Erythroblast (primary cell): Measurements from ENCODE around the gene EGFLAM.

Experiments used
- GATA1 ChIP-seq: IDR thresholded peaks from 2 replicates; pipeline ENCODE4 v1.6.1; 2011; ENCODE audit warnings: low read depth, mild to moderate bottlenecking, control low read depth, low read length, moderate library complexity
- POLR2A ChIP-seq: IDR thresholded peaks from 2 replicates; pipeline ENCODE4 v1.6.1; 2011; ENCODE audit warnings: mild to moderate bottlenecking, low read length

GRCh38 chr5:38297830-38298608, 39.7 kb downstream of the EGFLAM start:
- TF ChIP-seq POLR2A (no peak), GATA1 (no peak)
